Heart left ventricle (tissue), 13 donors: ENCODE measurements around the gene CACNB2.

Source experiments
- POLR2A ChIP-seq, 2 donors: fragments of 450-650 bp; IDR thresholded peaks; one replicate each; pipeline ENCODE4 v1.6.1; 2017; ENCODE audit warnings: antibody characterized with exemption in 2 of 2, mild to moderate bottlenecking in 2 of 2, moderate library complexity in 2 of 2
- TF ChIP-seq, protein P1 (sequence below), 12 donors: fragments of 200-600 bp; sonication (generic) in 4 of 12; IDR thresholded peaks; one replicate each; pipeline versions ENCODE4 v1.5.0 to v1.8.0; 2018 to 2022; ENCODE audit warnings: antibody characterized with exemption in 12 of 12, mild to moderate bottlenecking in 5 of 12
- donor health status: ischemic (EF 13 %, LVEDD 7.1; RV severe dilation, severe dysfunction).
- donor health status: DM: no; HTN: yes; CAD: no.
- donor health status: DM: no; HTN: no; CAD: no.
- donor health status: ischemic (EF 25% LVEDD 6.9; RV normal size, moderate dysfunction).
- donor health status: ischemic (EF 25% LVEDD 5.7; RV mildly dilated, moderate dysfunction).
- donor health status: ischemic (EF 35%, LVEDD 5.7; RV mildly dilated, moderate dysfunction).
- donor health status: nonischemic (EF 11% LVEDD 7.7; RV severe dilation, severe dysfunction).
- donor health status: DM: yes; HTN: yes; CAD: no.
- donor health status: PGD.
- donor health status: ischemic (EF 29% LVEDD 5.4; RV normal size, mild dysfunction).
- donor health status: nonischemic (EF 23%, LVEDD 6.1; RV moderate dilation, normal function).

DNA sequence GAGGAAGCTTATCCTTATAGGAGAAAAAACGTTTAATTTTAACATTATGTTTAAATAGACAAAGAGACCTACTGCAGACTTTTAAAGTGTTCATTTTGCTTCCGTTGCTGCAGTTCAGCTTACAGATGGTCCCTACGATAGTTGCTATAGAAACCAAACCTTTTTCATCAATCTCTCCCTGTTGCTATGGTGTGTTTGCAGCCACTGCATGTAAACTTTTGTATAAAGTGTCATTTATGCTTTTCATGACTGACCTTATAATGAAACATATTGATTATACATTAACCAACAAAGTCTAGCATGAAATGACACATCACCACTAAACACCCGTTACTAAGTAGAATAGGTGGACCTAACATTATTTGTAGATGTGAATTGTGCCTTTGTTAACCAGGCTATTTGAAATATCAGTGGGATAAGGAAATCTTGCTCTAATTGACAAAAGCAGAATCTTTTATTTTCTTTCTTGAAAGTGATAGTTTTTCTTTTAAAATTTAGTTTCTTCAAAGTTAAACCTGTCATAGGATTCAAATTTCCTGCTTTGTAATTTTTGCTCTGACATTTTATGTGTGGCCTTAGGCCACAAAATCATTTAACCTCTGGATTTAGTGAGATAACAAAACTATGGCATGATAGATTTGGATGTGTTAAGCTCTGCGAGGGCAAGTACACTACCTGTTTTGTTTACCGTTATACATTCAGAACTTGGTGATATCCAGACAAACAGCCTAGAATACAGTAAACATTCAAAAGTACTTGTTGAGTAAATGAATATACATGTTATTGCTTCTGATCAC, 64.0 kb downstream of the CACNB2 start:
- TF ChIP-seq, protein P1, sequence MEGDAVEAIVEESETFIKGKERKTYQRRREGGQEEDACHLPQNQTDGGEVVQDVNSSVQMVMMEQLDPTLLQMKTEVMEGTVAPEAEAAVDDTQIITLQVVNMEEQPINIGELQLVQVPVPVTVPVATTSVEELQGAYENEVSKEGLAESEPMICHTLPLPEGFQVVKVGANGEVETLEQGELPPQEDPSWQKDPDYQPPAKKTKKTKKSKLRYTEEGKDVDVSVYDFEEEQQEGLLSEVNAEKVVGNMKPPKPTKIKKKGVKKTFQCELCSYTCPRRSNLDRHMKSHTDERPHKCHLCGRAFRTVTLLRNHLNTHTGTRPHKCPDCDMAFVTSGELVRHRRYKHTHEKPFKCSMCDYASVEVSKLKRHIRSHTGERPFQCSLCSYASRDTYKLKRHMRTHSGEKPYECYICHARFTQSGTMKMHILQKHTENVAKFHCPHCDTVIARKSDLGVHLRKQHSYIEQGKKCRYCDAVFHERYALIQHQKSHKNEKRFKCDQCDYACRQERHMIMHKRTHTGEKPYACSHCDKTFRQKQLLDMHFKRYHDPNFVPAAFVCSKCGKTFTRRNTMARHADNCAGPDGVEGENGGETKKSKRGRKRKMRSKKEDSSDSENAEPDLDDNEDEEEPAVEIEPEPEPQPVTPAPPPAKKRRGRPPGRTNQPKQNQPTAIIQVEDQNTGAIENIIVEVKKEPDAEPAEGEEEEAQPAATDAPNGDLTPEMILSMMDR (IDR thresholded peaks at IDR 0.05) = no peak
- TF ChIP-seq POLR2A (IDR thresholded peaks at IDR 0.05) = no peak
